Activated naive CD8-positive, alpha-beta T cell treated with anti-CD3 and anti-CD28 coated beads, Interleukin-2, amount 10 ng/mL, durations not matched to agents 7 days and 5 days (primary cell): ENCODE results near the gene ACTR3C. TPM values are rescaled to one million over a fixed set of nuclear protein-coding genes. Genes with fewer than 3 reads are reported as not detected.
"Not testable (repeated sequence)": the region's sequence is repeated elsewhere in the genome, so short reads cannot be mapped to it uniquely, and the experiment has no call there.

ENCODE experiments used
- ATAC-seq: fragments of 150-1000 bp; cut with Tn5 transposase; one replicate; pipeline ENCODE4 v1.10.0; 2021; ENCODE audit warnings: low read depth, moderate library complexity
- POLR2A ChIA-PET: fragments of 350-600 bp; sonication (Branson Sonifier 250); formaldehyde crosslinking; loops from one replicate; lab custom pipeline; 2021; ENCODE audit warnings: antibody characterized with exemption; lab: Charles Lee
- DNase-seq: peaks from one replicate; pipeline ENCODE4 v3.0.0; 2021
- H3K27ac Mint-ChIP-seq: one replicate; pipeline ENCODE4 v1.8.0; 2022; ENCODE audit warnings: mild to moderate bottlenecking, mixed read lengths
- H3K27me3 Mint-ChIP-seq: one replicate; pipeline ENCODE4 v1.8.0; 2022; ENCODE audit warnings: mild to moderate bottlenecking, moderate library complexity, mixed read lengths
- H3K36me3 Mint-ChIP-seq: one replicate; pipeline ENCODE4 v1.8.0; 2021; ENCODE audit warnings: mild to moderate bottlenecking, mixed read lengths
- H3K4me1 Mint-ChIP-seq: one replicate; pipeline ENCODE4 v1.8.0; 2021; ENCODE audit warnings: mixed read lengths
- H3K4me3 Mint-ChIP-seq: one replicate; pipeline ENCODE4 v1.8.0; 2022; ENCODE audit warnings: mild to moderate bottlenecking, moderate library complexity, mixed read lengths
- H3K9me3 Mint-ChIP-seq: one replicate; pipeline ENCODE4 v1.8.0; 2021; ENCODE audit warnings: mixed read lengths
- total RNA-seq, 2 experiments: library from RNA; stranded (reverse); gene quantifications; one replicate each; pipeline ENCODE4 v1.2.3, GENCODE V29; 2021

The ACTR3C gene
- total RNA-seq, 2 experiments from 2014 or later, result 6.4 to 7.0 TPM

DNA sequence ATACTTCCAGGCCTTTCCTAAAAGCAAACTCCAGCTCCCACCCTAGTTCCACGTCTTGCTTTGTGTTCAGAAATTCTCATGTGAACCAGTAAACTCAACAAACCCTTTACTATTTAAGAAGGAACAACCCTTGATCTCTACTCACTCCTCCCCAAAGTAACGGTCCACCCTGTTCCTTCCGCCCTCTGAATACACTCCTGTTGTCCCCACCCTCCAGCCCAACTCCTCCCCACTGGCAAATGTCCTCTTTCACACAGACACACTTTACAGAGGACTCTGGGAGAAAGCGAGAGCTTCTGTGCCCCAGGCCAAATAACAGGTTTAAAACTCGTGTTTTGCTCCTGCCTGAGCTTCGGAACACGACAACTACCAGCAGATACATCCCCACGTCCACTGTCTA is 55.1 kb downstream of the ACTR3C start:
- POLR2A ChIA-PET, H3K9me3 Mint-ChIP-seq, DNase-seq, H3K27me3 Mint-ChIP-seq, H3K36me3 Mint-ChIP-seq, H3K27ac Mint-ChIP-seq, H3K4me3 Mint-ChIP-seq, H3K4me1 Mint-ChIP-seq, ATAC-seq: not testable (repeated sequence)

DNA sequence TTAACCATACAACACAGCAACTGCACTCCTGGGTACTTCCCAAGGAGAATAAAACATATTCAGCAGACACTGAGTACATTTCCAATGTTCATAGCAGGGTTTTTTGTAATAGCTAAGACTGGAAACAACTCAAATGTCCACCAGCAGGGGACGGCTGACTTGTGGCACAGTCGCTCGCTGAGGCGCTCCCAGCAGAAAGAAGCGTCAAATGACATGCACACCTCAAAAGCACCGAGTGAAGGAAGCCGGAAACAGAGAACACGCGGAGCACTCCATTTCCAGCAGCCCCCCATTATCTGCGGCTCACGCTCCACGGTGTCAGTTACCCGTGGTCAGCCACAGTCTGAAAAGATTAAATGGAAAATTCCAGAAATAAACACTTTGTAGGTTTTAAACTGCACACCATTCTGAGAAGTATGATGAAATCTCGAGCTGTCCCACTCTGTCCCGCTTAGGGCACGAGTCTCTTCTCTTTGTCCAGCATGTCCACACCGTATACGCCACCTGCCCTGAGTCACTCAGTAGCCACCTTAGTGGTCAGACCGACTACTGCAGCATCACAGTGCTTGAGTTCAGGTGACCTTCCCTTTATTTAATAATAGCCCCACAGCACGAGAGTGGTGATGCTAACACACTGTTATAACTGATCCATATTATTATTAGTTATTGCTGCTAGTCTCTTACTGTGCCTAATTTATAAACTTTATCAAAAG is 56.2 kb downstream of the ACTR3C start:
- H3K9me3 Mint-ChIP-seq, H3K4me1 Mint-ChIP-seq, POLR2A ChIA-PET, H3K27me3 Mint-ChIP-seq, ATAC-seq, H3K27ac Mint-ChIP-seq, H3K36me3 Mint-ChIP-seq, DNase-seq, H3K4me3 Mint-ChIP-seq: not testable (repeated sequence)

DNA sequence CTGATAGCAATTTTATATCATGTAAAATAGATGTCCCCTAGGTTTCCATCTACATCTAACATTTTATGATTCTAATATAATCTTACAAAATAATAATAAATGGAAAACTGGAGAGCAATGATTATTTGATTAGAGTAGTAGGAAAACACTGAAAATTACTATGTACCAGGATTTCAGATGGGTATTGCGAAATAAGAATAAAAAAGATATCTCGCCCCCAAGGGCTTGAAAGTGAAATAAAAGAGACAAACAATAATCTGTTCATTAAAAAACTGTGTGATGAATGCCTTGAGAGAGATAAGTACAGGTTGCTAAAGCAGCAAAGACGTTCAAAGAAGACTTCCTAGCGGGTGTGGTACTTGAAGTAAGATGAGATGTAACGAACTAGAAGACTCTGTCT is 60.7 kb downstream of the ACTR3C start:
- POLR2A ChIA-PET, H3K36me3 Mint-ChIP-seq, DNase-seq, H3K27me3 Mint-ChIP-seq, H3K4me1 Mint-ChIP-seq, H3K27ac Mint-ChIP-seq, H3K4me3 Mint-ChIP-seq, ATAC-seq, H3K9me3 Mint-ChIP-seq: not testable (repeated sequence)

DNA sequence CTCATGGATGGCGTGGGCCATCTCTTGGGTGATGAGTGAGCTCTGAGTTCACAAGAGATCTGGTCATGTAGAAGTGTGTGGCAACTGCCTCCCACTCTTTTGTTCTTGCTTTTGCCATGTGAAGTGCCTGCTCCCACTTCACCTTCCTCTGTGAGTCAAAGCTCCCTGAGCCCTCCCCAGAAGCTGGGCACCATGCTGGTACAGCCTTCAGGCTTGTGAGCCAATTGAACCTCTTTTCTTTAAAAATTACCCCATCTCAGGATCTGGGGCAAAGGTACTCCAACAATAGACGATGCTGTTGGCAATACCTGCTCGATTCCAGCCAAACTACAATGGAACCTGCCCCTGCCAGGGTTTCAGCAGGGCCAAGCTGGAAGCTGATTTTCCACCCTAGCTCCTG is 75.6 kb downstream of the ACTR3C start:
- DNase-seq, H3K27me3 Mint-ChIP-seq, POLR2A ChIA-PET, H3K9me3 Mint-ChIP-seq, H3K4me1 Mint-ChIP-seq, H3K27ac Mint-ChIP-seq, H3K4me3 Mint-ChIP-seq, ATAC-seq, H3K36me3 Mint-ChIP-seq: not testable (repeated sequence)

DNA sequence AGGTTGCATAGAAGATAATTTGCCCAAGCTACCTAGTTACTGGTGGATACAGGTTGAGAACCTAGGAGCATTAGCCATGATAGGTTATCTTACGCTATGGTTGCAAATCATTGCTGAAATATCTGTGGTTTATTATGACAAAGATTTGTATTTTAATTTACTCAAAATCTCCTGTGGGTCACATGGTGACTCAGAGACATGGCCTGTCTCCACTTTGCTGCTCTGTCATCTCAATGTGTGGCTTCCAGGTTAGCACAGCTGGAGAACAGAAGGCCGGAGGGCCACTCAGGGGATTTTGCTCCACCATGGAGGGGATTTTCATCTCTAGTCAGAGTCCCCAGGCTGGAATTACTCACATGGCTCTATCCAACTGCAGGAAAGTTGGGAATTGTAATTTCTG is 78.1 kb downstream of the ACTR3C start:
- H3K36me3 Mint-ChIP-seq, H3K9me3 Mint-ChIP-seq, H3K4me1 Mint-ChIP-seq, H3K27me3 Mint-ChIP-seq, H3K27ac Mint-ChIP-seq, DNase-seq, H3K4me3 Mint-ChIP-seq, ATAC-seq, POLR2A ChIA-PET: not testable (repeated sequence)

DNA sequence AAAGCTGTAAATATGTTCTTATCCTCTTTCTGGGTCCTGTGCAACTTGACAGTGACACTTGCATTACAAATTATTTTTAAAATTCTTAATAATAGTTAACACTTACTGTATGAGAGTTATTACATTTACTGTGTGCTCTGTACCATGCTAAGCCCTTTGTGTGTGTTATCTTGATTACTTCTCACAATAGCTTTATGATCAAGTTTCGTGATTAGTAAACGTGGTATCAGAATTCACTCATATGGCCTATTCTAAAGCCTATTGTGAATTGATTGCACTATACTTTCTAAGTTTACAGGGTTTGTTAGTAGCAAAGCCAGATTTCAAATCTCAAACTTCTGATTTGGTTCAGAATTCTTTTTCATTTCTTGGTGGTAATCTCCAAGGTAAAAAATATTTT is 80.4 kb downstream of the ACTR3C start:
- H3K9me3 Mint-ChIP-seq, DNase-seq, ATAC-seq, H3K27ac Mint-ChIP-seq, H3K4me1 Mint-ChIP-seq, POLR2A ChIA-PET, H3K36me3 Mint-ChIP-seq, H3K4me3 Mint-ChIP-seq, H3K27me3 Mint-ChIP-seq: not testable (repeated sequence)

DNA sequence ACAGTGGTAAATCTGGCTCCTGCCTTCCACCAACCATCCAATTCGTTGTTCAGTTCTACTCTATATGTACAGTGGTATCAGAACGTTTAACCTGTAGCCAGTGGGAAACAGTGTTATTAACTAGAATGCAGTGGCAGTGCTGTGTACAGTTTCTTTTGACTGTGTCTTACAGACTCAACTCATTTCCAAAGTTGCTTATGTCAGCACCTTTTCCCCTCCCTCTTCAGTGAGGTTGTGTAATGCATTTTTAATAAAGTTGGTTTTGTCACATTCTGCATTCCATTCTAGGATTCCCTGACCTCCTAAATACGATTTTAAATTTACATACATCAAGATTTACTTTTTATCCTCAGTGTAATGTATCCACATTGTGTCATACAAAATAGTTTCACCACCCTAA is 97.9 kb downstream of the ACTR3C start:
- H3K4me1 Mint-ChIP-seq, H3K27ac Mint-ChIP-seq, H3K4me3 Mint-ChIP-seq, DNase-seq, H3K9me3 Mint-ChIP-seq, H3K36me3 Mint-ChIP-seq, ATAC-seq, POLR2A ChIA-PET: not testable (repeated sequence)
- H3K27me3 Mint-ChIP-seq, result peaks cover 29% of the 10 kb centered on the region

DNA sequence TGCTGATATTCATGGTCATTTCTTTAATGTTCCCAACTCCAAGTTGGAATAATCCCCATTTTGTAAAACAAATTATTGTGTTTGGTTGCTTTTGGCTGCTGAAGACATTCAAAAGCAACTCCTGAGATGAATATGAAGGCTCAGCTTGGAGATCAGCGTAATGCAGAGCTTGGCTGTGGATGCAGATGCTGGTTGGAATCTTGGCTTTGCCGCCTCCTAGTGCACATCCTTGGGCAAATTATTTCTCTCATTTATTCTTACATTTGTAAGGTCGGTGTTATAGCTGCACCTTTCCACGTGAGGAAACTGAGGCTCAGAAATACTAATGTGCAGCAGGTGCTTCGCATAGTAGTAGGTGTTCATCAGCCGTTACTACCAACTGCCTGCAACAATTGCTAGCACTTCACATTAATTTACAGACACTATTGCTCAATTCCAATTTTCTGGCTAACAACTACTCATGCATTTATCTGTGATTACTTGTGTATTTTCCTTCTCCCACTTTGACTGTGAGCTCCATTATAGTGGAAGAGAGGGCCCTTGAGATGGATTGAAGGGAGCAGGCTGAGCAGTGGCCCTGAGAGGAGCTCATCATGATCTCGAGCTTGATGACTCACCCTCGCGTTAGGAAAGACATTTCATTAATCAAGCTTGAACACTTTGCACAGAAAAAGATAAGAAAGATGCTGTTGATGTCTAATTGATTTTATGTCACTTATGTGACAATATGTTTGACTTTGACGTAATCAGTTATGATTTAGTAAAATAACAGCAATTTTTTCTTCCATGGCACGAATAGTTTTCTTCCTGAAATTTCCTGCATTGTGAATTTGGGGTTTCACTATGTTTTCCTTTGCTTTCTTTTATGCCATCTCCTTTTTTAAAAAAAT is 101.0 kb downstream of the ACTR3C start:
- H3K4me1 Mint-ChIP-seq, H3K9me3 Mint-ChIP-seq, H3K27ac Mint-ChIP-seq, POLR2A ChIA-PET, DNase-seq, ATAC-seq, H3K4me3 Mint-ChIP-seq, H3K36me3 Mint-ChIP-seq: not testable (repeated sequence)
- H3K27me3 Mint-ChIP-seq, result peaks cover 31% of the 10 kb centered on the region

DNA sequence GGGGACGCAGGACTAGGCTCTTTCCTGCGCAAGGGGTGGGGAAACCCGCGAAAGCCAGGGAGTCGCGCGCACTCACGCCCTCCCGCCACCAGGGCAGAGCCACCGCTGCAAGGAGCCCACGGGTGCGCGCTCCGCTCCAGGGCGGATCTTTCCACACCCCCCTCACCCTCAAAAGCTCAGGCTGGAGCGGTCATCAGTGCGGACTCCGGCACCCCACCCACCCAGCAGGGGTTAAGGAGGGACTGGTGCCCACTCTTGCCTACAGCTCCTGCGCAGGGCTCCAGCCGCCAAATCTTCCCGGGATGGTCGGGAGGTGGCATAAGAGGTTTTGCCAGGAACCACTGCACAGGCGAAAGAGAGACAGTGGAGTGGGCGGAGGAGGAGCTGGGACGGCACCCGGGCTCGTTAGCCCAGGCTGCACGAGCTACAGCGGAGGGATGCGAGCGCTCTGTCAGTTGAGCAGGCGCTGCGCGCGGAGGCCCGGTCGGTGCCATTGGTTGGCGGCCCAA is 102.6 kb downstream of the ACTR3C start:
- DNase-seq, ATAC-seq, H3K36me3 Mint-ChIP-seq, H3K4me3 Mint-ChIP-seq, POLR2A ChIA-PET, H3K4me1 Mint-ChIP-seq, H3K27ac Mint-ChIP-seq, H3K9me3 Mint-ChIP-seq: not testable (repeated sequence)
- peaks cover 26% of the 10 kb centered on the region for H3K27me3 Mint-ChIP-seq

DNA sequence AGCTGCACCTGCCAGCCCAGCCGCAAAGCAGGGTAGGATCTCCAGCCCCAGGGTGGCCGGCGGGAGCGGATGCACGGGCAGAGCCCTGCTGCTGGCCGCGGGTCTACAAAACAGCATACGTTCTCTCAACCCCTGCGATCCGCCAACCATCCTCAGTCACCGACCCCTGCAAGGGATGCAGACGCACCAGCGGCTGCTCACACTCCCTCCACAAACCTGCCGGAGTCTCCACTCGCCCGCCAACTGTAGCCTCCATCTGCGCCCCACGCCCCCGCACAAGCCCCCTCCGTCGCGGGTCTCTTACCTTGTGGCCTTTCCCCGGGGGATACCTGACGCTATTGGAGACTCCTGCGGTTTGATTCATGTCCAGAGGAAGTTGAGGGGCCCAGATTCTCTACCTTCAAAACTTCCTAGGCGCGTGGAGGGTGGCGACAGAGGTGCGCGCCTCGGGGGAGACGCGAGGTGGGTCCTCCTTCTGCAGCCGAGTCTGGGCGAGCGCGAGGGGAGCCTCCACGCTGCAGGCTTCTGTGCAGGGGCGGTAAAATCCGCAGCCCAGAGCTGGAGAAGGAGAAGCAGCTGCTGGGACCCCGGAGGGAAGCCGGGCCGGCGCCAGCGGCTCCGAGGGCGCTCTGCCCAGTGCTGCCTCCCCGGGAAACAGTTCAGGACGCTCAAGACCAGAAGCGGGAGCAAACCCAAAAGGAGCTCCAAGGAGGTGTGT is 103.2 kb downstream of the ACTR3C start:
- H3K4me1 Mint-ChIP-seq, H3K27ac Mint-ChIP-seq, POLR2A ChIA-PET, DNase-seq, H3K36me3 Mint-ChIP-seq, ATAC-seq, H3K9me3 Mint-ChIP-seq: not testable (repeated sequence)
- Mint-ChIP-seq H3K4me3 (peak overlapping the region; percentile 30), H3K27me3 (peaks cover 26% of the 10 kb centered on the region)

DNA sequence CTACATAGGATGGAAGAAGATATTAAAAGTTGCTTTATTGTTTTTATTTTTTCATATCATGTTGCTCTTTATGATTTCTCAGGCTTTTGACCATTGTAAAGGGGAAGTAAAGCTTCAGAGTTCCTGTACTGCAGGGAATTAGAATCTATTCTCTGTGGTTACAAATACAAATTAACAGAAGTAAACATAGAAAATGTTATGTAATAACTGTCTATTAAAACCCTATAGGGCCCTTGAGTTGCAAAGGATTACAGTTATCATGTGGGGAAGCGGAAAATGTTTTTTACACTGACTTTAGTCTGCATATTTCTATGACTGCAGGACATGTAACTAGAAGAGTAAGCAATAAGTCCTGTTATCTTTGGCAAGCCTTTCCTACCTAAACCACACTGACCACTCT is 116.5 kb downstream of the ACTR3C start:
- H3K27me3 Mint-ChIP-seq, ATAC-seq, H3K36me3 Mint-ChIP-seq, DNase-seq, H3K4me1 Mint-ChIP-seq, H3K27ac Mint-ChIP-seq, H3K4me3 Mint-ChIP-seq, H3K9me3 Mint-ChIP-seq, POLR2A ChIA-PET: not testable (repeated sequence)

DNA sequence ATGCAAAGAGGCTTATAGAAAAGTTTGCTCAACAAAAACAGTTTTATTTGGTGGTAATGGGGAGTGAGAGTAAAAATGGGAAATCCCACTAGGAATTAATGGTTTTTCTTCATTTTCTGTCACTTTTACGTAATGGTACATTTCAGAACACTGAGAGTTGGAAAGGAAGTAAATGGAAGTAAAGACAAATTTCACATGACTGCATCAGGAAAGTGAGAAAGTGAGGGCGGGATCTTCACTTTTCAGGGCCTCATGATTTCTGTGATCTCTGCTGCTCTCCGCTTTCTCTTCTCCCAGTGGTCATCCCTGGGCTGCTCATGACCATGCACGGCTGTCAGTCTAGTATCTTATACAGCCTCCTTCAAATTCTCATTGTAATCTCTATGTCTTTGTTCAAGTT is 117.5 kb downstream of the ACTR3C start:
- H3K9me3 Mint-ChIP-seq, H3K27ac Mint-ChIP-seq, H3K27me3 Mint-ChIP-seq, ATAC-seq, POLR2A ChIA-PET, H3K4me1 Mint-ChIP-seq, H3K36me3 Mint-ChIP-seq, H3K4me3 Mint-ChIP-seq, DNase-seq: not testable (repeated sequence)

DNA sequence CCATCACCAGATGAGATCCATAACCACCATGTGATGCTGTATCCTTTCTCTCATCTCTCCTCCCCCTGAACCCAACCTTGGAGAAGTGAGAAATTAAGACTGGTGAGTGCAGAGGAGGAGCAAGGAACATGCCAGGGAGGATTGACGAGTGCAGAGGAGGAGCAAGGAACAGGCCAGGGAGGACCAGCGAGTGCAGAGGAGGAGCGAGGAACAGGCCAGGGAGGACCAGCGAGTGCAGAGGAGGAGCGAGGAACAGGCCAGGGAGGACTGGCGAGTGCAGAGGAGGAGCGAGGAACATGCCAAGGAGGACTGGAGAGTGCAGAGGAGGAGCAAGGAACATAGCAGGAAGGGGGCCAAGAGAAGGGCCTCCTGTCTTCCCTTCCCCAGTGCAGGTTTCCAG is 118.8 kb downstream of the ACTR3C start:
- H3K9me3 Mint-ChIP-seq, H3K27me3 Mint-ChIP-seq, POLR2A ChIA-PET, H3K4me1 Mint-ChIP-seq, H3K4me3 Mint-ChIP-seq, DNase-seq, H3K36me3 Mint-ChIP-seq, ATAC-seq, H3K27ac Mint-ChIP-seq: not testable (repeated sequence)
